Astrocyte (in vitro differentiated cells and primary cell): ENCODE results near the gene KRTAP20-4. TPM values are rescaled to one million over a fixed set of nuclear protein-coding genes. Genes with fewer than 3 reads are reported as not detected.

ENCODE experiments used
- DNase-seq: peaks from one replicate; pipeline ENCODE4 v3.0.0-alpha.2; 2010; ENCODE audit warnings: low read depth
- FAIRE-seq: peaks from 2 replicates; lab custom pipeline; 2011; peaks lifted over from hg19 to GRCh38; lab: Jason Lieb, UNC
- H2AFZ ChIP-seq: 2 replicates; pipeline ENCODE4 v1.6.0; 2012; ENCODE audit warnings: low read depth, low read length, inconsistent platforms
- H3K27ac ChIP-seq: 2 replicates; pipeline ENCODE4 v1.5.1; 2011; ENCODE audit warnings: low read depth, low read length, inconsistent platforms
- H3K27me3 ChIP-seq: 2 replicates; pipeline ENCODE4 v1.6.0; 2011; ENCODE audit warnings: low read length, inconsistent platforms; ENCODE audit not compliant: insufficient read depth
- H3K36me3 ChIP-seq: 2 replicates; pipeline ENCODE4 v1.5.1; 2011; ENCODE audit warnings: low read length, inconsistent platforms; ENCODE audit not compliant: insufficient read depth
- H3K4me1 ChIP-seq: 2 replicates; pipeline ENCODE4 v1.5.1; 2011; ENCODE audit warnings: low read length, inconsistent platforms; ENCODE audit not compliant: insufficient read depth
- H3K4me2 ChIP-seq: 2 replicates; pipeline ENCODE4 v1.6.0; 2012; ENCODE audit warnings: low read length, inconsistent platforms
- H3K4me3 ChIP-seq: 2 replicates; pipeline ENCODE4 v1.5.1; 2011; ENCODE audit warnings: low read depth, mild to moderate bottlenecking, low read length, inconsistent platforms; ENCODE audit not compliant: insufficient read depth
- H3K79me2 ChIP-seq: 2 replicates; pipeline ENCODE4 v1.6.0; 2012; ENCODE audit warnings: mild to moderate bottlenecking, low read length, inconsistent platforms; ENCODE audit not compliant: insufficient read depth
- H3K9ac ChIP-seq: 2 replicates; pipeline ENCODE4 v1.6.0; 2012; ENCODE audit warnings: mild to moderate bottlenecking, low read length, inconsistent platforms
- H3K9me3 ChIP-seq: 2 replicates; pipeline ENCODE4 v1.5.1; 2012; ENCODE audit warnings: low read depth, mild to moderate bottlenecking, low read length, inconsistent platforms; ENCODE audit not compliant: insufficient read depth
- H4K20me1 ChIP-seq: 2 replicates; pipeline ENCODE4 v1.6.0; 2012; ENCODE audit warnings: low read length, inconsistent platforms; ENCODE audit not compliant: insufficient read depth
- H3K27ac Mint-ChIP-seq: one replicate; pipeline ENCODE4 v1.8.0; 2021; ENCODE audit warnings: mild to moderate bottlenecking, mixed read lengths; ENCODE audit not compliant: unreplicated experiment
- H3K27me3 Mint-ChIP-seq: one replicate; pipeline ENCODE4 v1.8.0; 2021; ENCODE audit warnings: low read depth, mixed read lengths; ENCODE audit not compliant: unreplicated experiment
- H3K36me3 Mint-ChIP-seq: one replicate; pipeline ENCODE4 v1.8.0; 2021; ENCODE audit warnings: low read depth, mixed read lengths; ENCODE audit not compliant: unreplicated experiment
- H3K4me1 Mint-ChIP-seq: one replicate; pipeline ENCODE4 v1.8.0; 2021; ENCODE audit warnings: low read depth, mixed read lengths; ENCODE audit not compliant: unreplicated experiment
- H3K4me3 Mint-ChIP-seq: one replicate; pipeline ENCODE4 v1.8.0; 2021; ENCODE audit warnings: mild to moderate bottlenecking, moderate library complexity, mixed read lengths; ENCODE audit not compliant: unreplicated experiment
- H3K9me3 Mint-ChIP-seq: one replicate; pipeline ENCODE4 v1.8.0; 2021; ENCODE audit warnings: mild to moderate bottlenecking, mixed read lengths; ENCODE audit not compliant: unreplicated experiment
- CTCF ChIP-seq: IDR thresholded peaks from 2 replicates; pipeline ENCODE4 v1.5.1; 2011; ENCODE audit warnings: low read depth, mild to moderate bottlenecking, inconsistent platforms, low read length, moderate library complexity; ENCODE audit not compliant: insufficient read depth
- EZH2 ChIP-seq: IDR thresholded peaks from 2 replicates; pipeline ENCODE4 v1.6.1; 2012; ENCODE audit warnings: mild to moderate bottlenecking, low read length, inconsistent platforms; ENCODE audit not compliant: insufficient read depth
- total RNA-seq: library from RNA; stranded (reverse); gene quantifications from 2 replicates; pipeline ENCODE4 v1.2.1, GENCODE V29; 2021

The KRTAP20-4 gene
- total RNA-seq, 1 donor from 2014 or later = not detected

GRCh38 chr21:30628109-30628508 is 7.7 kb downstream of the KRTAP20-4 start:
- Histone ChIP-seq H2AFZ (no peak overlapping the region), H3K9me3 (peaks cover 4% of the 10 kb centered on the region), H3K4me2 (no peak overlapping the region), H3K27ac (no peak overlapping the region), H3K79me2 (no peaks in the 10 kb centered on the region), H3K4me1 (no peaks in the 10 kb centered on the region), H3K36me3 (no peaks in the 10 kb centered on the region), H3K9ac (no peak overlapping the region), H4K20me1 (no peaks in the 10 kb centered on the region), H3K27me3 (no peaks in the 10 kb centered on the region), H3K4me3 (no peak overlapping the region)
- H3K36me3 Mint-ChIP-seq = no peaks in the 10 kb centered on the region
- FAIRE-seq = no peak
- no peak overlapping the region for H3K4me3 Mint-ChIP-seq
- H3K4me1 Mint-ChIP-seq = no peaks in the 10 kb centered on the region
- TF ChIP-seq CTCF (no peak), EZH2 (no peak)
- DNase-seq = no peak
- H3K9me3 Mint-ChIP-seq = peaks cover 4% of the 10 kb centered on the region
- H3K27ac Mint-ChIP-seq = no peak overlapping the region
- no peaks in the 10 kb centered on the region for H3K27me3 Mint-ChIP-seq

GRCh38 chr21:30629200-30629599 is 8.8 kb downstream of the KRTAP20-4 start:
- no peaks in the 10 kb centered on the region for H4K20me1 ChIP-seq
- no peak overlapping the region for H3K4me3 ChIP-seq
- DNase-seq (no peak), FAIRE-seq (no peak)
- TF ChIP-seq CTCF = no peak
- TF ChIP-seq EZH2 = no peak
- no peaks in the 10 kb centered on the region for H3K4me1 ChIP-seq
- H3K9ac ChIP-seq = no peak overlapping the region
- no peak overlapping the region for H3K4me3 Mint-ChIP-seq
- peaks cover 4% of the 10 kb centered on the region for H3K9me3 ChIP-seq
- H3K4me2 ChIP-seq = no peak overlapping the region
- H3K36me3 Mint-ChIP-seq = no peaks in the 10 kb centered on the region
- no peaks in the 10 kb centered on the region for H3K36me3 ChIP-seq
- no peak overlapping the region for H2AFZ ChIP-seq
- H3K27ac ChIP-seq = no peak overlapping the region
- no peak overlapping the region for H3K27ac Mint-ChIP-seq
- no peaks in the 10 kb centered on the region for H3K27me3 Mint-ChIP-seq
- peaks cover 3% of the 10 kb centered on the region for H3K9me3 Mint-ChIP-seq
- no peaks in the 10 kb centered on the region for H3K4me1 Mint-ChIP-seq
- H3K27me3 ChIP-seq = no peaks in the 10 kb centered on the region
- no peaks in the 10 kb centered on the region for H3K79me2 ChIP-seq

GRCh38 chr21:30634906-30635305 is 14.5 kb downstream of the KRTAP20-4 start, which contains the start of gene KRTAP20-2:
Gene KRTAP20-2 (plus strand): TSS chr21:30635206. CDS start chr21:30635264, 58 bp downstream.
- DNase-seq = no peak
- H3K36me3 Mint-ChIP-seq = no peaks in the 10 kb centered on the region
- Histone ChIP-seq H3K9ac (no peak within 1 kb of the TSS), H3K27ac (no peak within 1 kb of the TSS), H3K79me2 (no peaks in the 10 kb centered on the region), H3K4me3 (no peak within 1 kb of the TSS), H2AFZ (no peak within 1 kb of the TSS), H3K4me1 (no peaks in the 10 kb centered on the region), H3K4me2 (no peak within 1 kb of the TSS), H3K36me3 (no peaks in the 10 kb centered on the region), H4K20me1 (no peaks in the 10 kb centered on the region), H3K27me3 (no peaks in the 10 kb centered on the region), H3K9me3 (peaks cover 4% of the 10 kb centered on the region)
- no peaks in the 10 kb centered on the region for H3K4me1 Mint-ChIP-seq
- no peak for TF ChIP-seq CTCF
- TF ChIP-seq EZH2 = no peak
- no peaks in the 10 kb centered on the region for H3K27me3 Mint-ChIP-seq
- no peak within 1 kb of the TSS for H3K27ac Mint-ChIP-seq
- FAIRE-seq = no peak
- no peak within 1 kb of the TSS for H3K4me3 Mint-ChIP-seq
- H3K9me3 Mint-ChIP-seq = no peaks in the 10 kb centered on the region
